Neural progenitor cell (in vitro differentiated cells): ENCODE measurements around the gene C21orf91.

Experiments used
- CTCF ChIP-seq: fragments of 200-600 bp; sonication (generic); IDR thresholded peaks from 2 replicates; pipeline ENCODE4 v1.5.1; 2017; ENCODE audit warnings: antibody characterized with exemption, mild to moderate bottlenecking
- EZH2 ChIP-seq: fragments of 200-600 bp; sonication (generic); IDR thresholded peaks from 2 replicates; pipeline ENCODE4 v1.6.1; 2017; ENCODE audit warnings: antibody characterized with exemption, mild to moderate bottlenecking, moderate library complexity
- EZH2phosphoT487 ChIP-seq: fragments of 200-600 bp; sonication (generic); IDR thresholded peaks from 2 replicates; pipeline ENCODE4 v1.6.1; 2017; ENCODE audit warnings: antibody characterized with exemption

GRCh38 chr21:17813353-17813752 is 5.8 kb downstream of the C21orf91 start:
- no peak for TF ChIP-seq CTCF
- TF ChIP-seq EZH2 = no peak
- TF ChIP-seq EZH2phosphoT487 = no peak
